SK-N-SH treated with all-trans-retinoic acid at 6 μM for 48 hours (cell line): Measurements from ENCODE around the gene NPAS1.

Source experiments
- ATAC-seq: fragments of 200-7000 bp; cut with Tn5 transposase; 3 replicates; pipeline ENCODE4 v1.9.1; 2020; ENCODE audit warnings: mild to moderate bottlenecking, moderate library complexity
- ARNTL ChIP-seq: fragments of 450-650 bp; formaldehyde crosslinking; IDR thresholded peaks from 2 replicates; pipeline ENCODE4 v1.5.0; 2020; ENCODE audit warnings: low read depth, mild to moderate bottlenecking, moderate library complexity, borderline replicate concordance
- BACH2 ChIP-seq: fragments of 250-450 bp; sonication (Bioruptor Pico); IDR thresholded peaks from 2 replicates; pipeline ENCODE4 v1.9.0; 2021; ENCODE audit warnings: mild to moderate bottlenecking, borderline replicate concordance
- CSDC2 ChIP-seq: fragments of 250-450 bp; sonication (Bioruptor Pico); IDR thresholded peaks from 2 replicates; pipeline ENCODE4 v1.5.0; 2020; ENCODE audit warnings: mild to moderate bottlenecking, moderate library complexity
- ESRRG ChIP-seq: fragments of 250-450 bp; sonication (Bioruptor Pico); IDR thresholded peaks from 2 replicates; pipeline ENCODE4 v1.6.1; 2021; ENCODE audit warnings: mild to moderate bottlenecking
- GLIS3 ChIP-seq: fragments of 250-450 bp; sonication (Bioruptor Pico); IDR thresholded peaks from 2 replicates; pipeline ENCODE4 v1.5.0; 2020; ENCODE audit warnings: mild to moderate bottlenecking, moderate library complexity
- ISL1 ChIP-seq: fragments of 250-450 bp; sonication (Bioruptor Pico); IDR thresholded peaks from 2 replicates; pipeline ENCODE4 v2.1.2; 2022; ENCODE audit warnings: mild to moderate bottlenecking, moderate library complexity
- OSR1 ChIP-seq: fragments of 250-450 bp; sonication (Bioruptor Pico); IDR thresholded peaks from 2 replicates; pipeline ENCODE4 v1.8.0; 2022; ENCODE audit warnings: moderate library complexity, mild to moderate bottlenecking, inconsistent platforms
- PATZ1 ChIP-seq: fragments of 250-450 bp; sonication (Bioruptor Pico); IDR thresholded peaks from 2 replicates; pipeline ENCODE4 v1.8.0; 2020; ENCODE audit warnings: mild to moderate bottlenecking, moderate library complexity, borderline replicate concordance
- POU6F1 ChIP-seq: fragments of 250-450 bp; sonication (Bioruptor Pico); IDR thresholded peaks from 2 replicates; pipeline ENCODE4 v1.8.0; 2021; ENCODE audit warnings: low read depth, mild to moderate bottlenecking, moderate library complexity, borderline replicate concordance
- PPARA ChIP-seq: fragments of 250-450 bp; sonication (Bioruptor Pico); IDR thresholded peaks from 2 replicates; pipeline ENCODE4 v1.5.0; 2020; ENCODE audit warnings: mild to moderate bottlenecking, borderline replicate concordance
- RARB ChIP-seq: fragments of 250-450 bp; sonication (Bioruptor Pico); IDR thresholded peaks from 2 replicates; pipeline ENCODE4 v1.8.0; 2021; ENCODE audit warnings: mild to moderate bottlenecking, moderate library complexity
- SNAI2 ChIP-seq: fragments of 250-450 bp; sonication (Bioruptor Pico); IDR thresholded peaks from 2 replicates; pipeline ENCODE4 v1.5.0; 2020; ENCODE audit warnings: mild to moderate bottlenecking, moderate library complexity
- TCF4 ChIP-seq: fragments of 250-450 bp; sonication (Bioruptor Pico); IDR thresholded peaks from 2 replicates; pipeline ENCODE4 v1.8.0; 2021; ENCODE audit warnings: mild to moderate bottlenecking, moderate library complexity, borderline replicate concordance
- TOX ChIP-seq: fragments of 250-450 bp; sonication (Bioruptor Pico); IDR thresholded peaks from 2 replicates; pipeline ENCODE4 v1.8.0; 2021; ENCODE audit warnings: mild to moderate bottlenecking, moderate library complexity, borderline replicate concordance
- TSHZ2 ChIP-seq: fragments of 250-450 bp; sonication (Bioruptor Pico); IDR thresholded peaks from 2 replicates; pipeline ENCODE4 v1.5.0; 2020; ENCODE audit warnings: mild to moderate bottlenecking, moderate library complexity
- ZC3H10 ChIP-seq: fragments of 250-450 bp; sonication (Bioruptor Pico); IDR thresholded peaks from 2 replicates; pipeline ENCODE4 v1.5.1; 2021; ENCODE audit warnings: mild to moderate bottlenecking, moderate library complexity
- ZFP3 ChIP-seq: fragments of 250-450 bp; sonication (Bioruptor Pico); IDR thresholded peaks from 2 replicates; pipeline ENCODE4 v1.5.0; 2020; ENCODE audit warnings: mild to moderate bottlenecking, moderate library complexity
- ZFP30 ChIP-seq: fragments of 450-650 bp; formaldehyde crosslinking; IDR thresholded peaks from 2 replicates; pipeline ENCODE4 v1.5.0; 2022; ENCODE audit warnings: mild to moderate bottlenecking, moderate library complexity
- ZNF565 ChIP-seq: fragments of 450-650 bp; formaldehyde crosslinking; conservative IDR thresholded peaks from 2 replicates; pipeline ENCODE4 v1.5.0; 2020; ENCODE audit warnings: low read depth, mild to moderate bottlenecking, moderate library complexity
- ZNF70 ChIP-seq: fragments of 450-650 bp; formaldehyde crosslinking; IDR thresholded peaks from 2 replicates; pipeline ENCODE4 v1.5.0; 2020; ENCODE audit warnings: mild to moderate bottlenecking, moderate library complexity
- ZNF8 ChIP-seq: fragments of 450-650 bp; formaldehyde crosslinking; IDR thresholded peaks from 2 replicates; pipeline ENCODE4 v1.5.0; 2020; ENCODE audit warnings: mild to moderate bottlenecking, moderate library complexity

Gene NPAS1

GRCh38 chr19:46979126-46980105, 40.2 kb upstream of the NPAS1 start:
- no peak for ATAC-seq

GRCh38 chr19:46980761-46981160, 38.9 kb upstream of the NPAS1 start:
- TF ChIP-seq PPARA (CRISPR knock-in tag), result no peak
- no peak for ATAC-seq

More at GRCh38 chr19:46979126-46980105, 40.2 kb upstream of the NPAS1 start:
- TF ChIP-seq TSHZ2 (CRISPR knock-in tag) (no peak), OSR1 (no peak), TCF4 (CRISPR knock-in tag) (no peak), ISL1 (CRISPR knock-in tag) (no peak), POU6F1 (CRISPR knock-in tag) (no peak), ZFP3 (CRISPR knock-in tag) (no peak), BACH2 (CRISPR knock-in tag) (no peak), ARNTL (no peak), RARB (CRISPR knock-in tag) (no peak), ZNF70 (CRISPR knock-in tag) (no peak), ZC3H10 (no peak), ZFP30 (CRISPR knock-in tag) (no peak)

GRCh38 chr19:46981286-46981945, 38.2 kb upstream of the NPAS1 start:
- TF ChIP-seq TOX (CRISPR knock-in tag), result no peak
- TF ChIP-seq SNAI2, result no peak
- TF ChIP-seq POU6F1 (CRISPR knock-in tag), result no peak
- no peak for TF ChIP-seq ZC3H10
- no peak for TF ChIP-seq ZNF565 (CRISPR knock-in tag)
- TF ChIP-seq ZNF70 (CRISPR knock-in tag), result no peak
- TF ChIP-seq CSDC2 (CRISPR knock-in tag), result no peak
- no peak for TF ChIP-seq PPARA (CRISPR knock-in tag)
- no peak for TF ChIP-seq PATZ1 (CRISPR knock-in tag)
- ATAC-seq, result no peak

GRCh38 chr19:46983097-46983496, 36.5 kb upstream of the NPAS1 start:
- no peak for ATAC-seq
- TF ChIP-seq GLIS3 (CRISPR knock-in tag) (no peak), ISL1 (CRISPR knock-in tag) (no peak), ZFP3 (CRISPR knock-in tag) (no peak), PPARA (CRISPR knock-in tag) (no peak), TSHZ2 (CRISPR knock-in tag) (no peak), RARB (CRISPR knock-in tag) (no peak), POU6F1 (CRISPR knock-in tag) (no peak), ZNF8 (CRISPR knock-in tag) (no peak), ZNF70 (CRISPR knock-in tag) (no peak), ESRRG (CRISPR knock-in tag) (no peak), TOX (CRISPR knock-in tag) (no peak)
